H9 (cell line): ENCODE measurements around the gene TEKT5. TPM values are rescaled to one million over a fixed set of nuclear protein-coding genes. Genes with fewer than 3 reads are reported as not detected.

Experiments used
- DNase-seq: peaks from one replicate; pipeline ENCODE4 v3.0.0-alpha.2; 2017
- H2AFZ ChIP-seq: one replicate; pipeline ENCODE4 v1.6.1; 2013; ENCODE audit warnings: mild to moderate bottlenecking, low read length, control low read depth, moderate library complexity
- H2AK5ac ChIP-seq: 2 replicates; pipeline ENCODE4 v1.6.1; 2013; ENCODE audit warnings: low read length, control low read depth, mixed read lengths; ENCODE audit not compliant: insufficient read length
- H2BK120ac ChIP-seq: one replicate; pipeline ENCODE4 v1.6.1; 2013; ENCODE audit warnings: low read depth, mild to moderate bottlenecking, low read length, control low read depth, inconsistent platforms; ENCODE audit not compliant: poor library complexity, severe bottlenecking
- H2BK12ac ChIP-seq: 2 replicates; pipeline ENCODE4 v1.6.1; 2013; ENCODE audit warnings: low read length, control low read depth, mixed read lengths, low read depth; ENCODE audit not compliant: insufficient read length
- H2BK15ac ChIP-seq: 2 replicates; pipeline ENCODE4 v1.6.1; 2013; ENCODE audit warnings: low read depth, low read length, control low read depth
- H2BK20ac ChIP-seq: one replicate; pipeline ENCODE4 v1.6.1; 2013; ENCODE audit warnings: low read depth, mild to moderate bottlenecking, low read length, control low read depth, inconsistent platforms; ENCODE audit not compliant: poor library complexity, severe bottlenecking
- H2BK5ac ChIP-seq: 2 replicates; pipeline ENCODE4 v1.6.1; 2013; ENCODE audit warnings: low read length, control low read depth, mixed read lengths; ENCODE audit not compliant: insufficient read length
- H3K14ac ChIP-seq: 2 replicates; pipeline ENCODE4 v1.6.1; 2013; ENCODE audit warnings: low read length, control low read depth; ENCODE audit not compliant: insufficient read depth
- H3K18ac ChIP-seq: 2 replicates; pipeline ENCODE4 v1.6.1; 2013; ENCODE audit warnings: low read depth, mild to moderate bottlenecking, mixed read lengths, low read length, control low read depth; ENCODE audit not compliant: insufficient read length
- H3K23ac ChIP-seq: 2 replicates; pipeline ENCODE4 v1.6.1; 2013; ENCODE audit warnings: low read length, control low read depth, mixed read lengths, low read depth; ENCODE audit not compliant: insufficient read length
- H3K23me2 ChIP-seq: 2 replicates; pipeline ENCODE4 v1.6.1; 2013; ENCODE audit warnings: low read depth, mild to moderate bottlenecking, mixed read lengths, low read length, control low read depth; ENCODE audit not compliant: insufficient read length, poor library complexity, severe bottlenecking
- H3K27ac ChIP-seq: 2 replicates; pipeline ENCODE4 v1.5.1; 2013; ENCODE audit warnings: low read length, control low read depth, mixed read lengths, low read depth; ENCODE audit not compliant: insufficient read length
- H3K27me3 ChIP-seq: 2 replicates; pipeline ENCODE4 v1.6.1; 2013; ENCODE audit warnings: low read length, control low read depth, inconsistent platforms; ENCODE audit not compliant: insufficient read depth
- H3K4ac ChIP-seq: 2 replicates; pipeline ENCODE4 v1.6.1; 2013; ENCODE audit warnings: low read depth, mild to moderate bottlenecking, control low read depth, inconsistent platforms, low read length, moderate library complexity
- H3K4me1 ChIP-seq: 2 replicates; pipeline ENCODE4 v1.6.1; 2013; ENCODE audit warnings: low read length, control low read depth, inconsistent platforms; ENCODE audit not compliant: insufficient read depth
- H3K4me2 ChIP-seq: 2 replicates; pipeline ENCODE4 v1.6.1; 2013; ENCODE audit warnings: low read length, control low read depth, mixed read lengths; ENCODE audit not compliant: insufficient read length, insufficient read depth
- H3K56ac ChIP-seq: 2 replicates; pipeline ENCODE4 v1.6.1; 2013; ENCODE audit warnings: low read depth, mild to moderate bottlenecking, mixed read lengths, low read length, control low read depth; ENCODE audit not compliant: insufficient read length
- H3K79me1 ChIP-seq: 2 replicates; pipeline ENCODE4 v1.6.1; 2013; ENCODE audit warnings: low read depth, mild to moderate bottlenecking, moderate library complexity, low read length, control low read depth, inconsistent platforms; ENCODE audit not compliant: insufficient read depth, poor library complexity, severe bottlenecking
- H3K79me2 ChIP-seq: 2 replicates; pipeline ENCODE4 v1.6.1; 2013; ENCODE audit warnings: low read length, control low read depth, inconsistent platforms; ENCODE audit not compliant: insufficient read depth
- H3K9ac ChIP-seq: 2 replicates; pipeline ENCODE4 v1.6.1; 2013; ENCODE audit warnings: low read length, control low read depth, mixed read lengths; ENCODE audit not compliant: insufficient read length; ENCODE audit errors: extremely low read depth
- H3K9me3 ChIP-seq: one replicate; pipeline ENCODE4 v1.6.1; 2013; ENCODE audit warnings: low read depth, low read length, inconsistent platforms; ENCODE audit not compliant: control insufficient read depth
- H3T11ph ChIP-seq: one replicate; pipeline ENCODE4 v1.6.1; 2013; ENCODE audit warnings: mild to moderate bottlenecking, low read length, control low read depth, inconsistent platforms
- H4K20me1 ChIP-seq: one replicate; pipeline ENCODE4 v1.6.1; 2013; ENCODE audit not compliant: control insufficient read depth, insufficient read length, insufficient read depth
- H4K5ac ChIP-seq: 2 replicates; pipeline ENCODE4 v1.6.1; 2013; ENCODE audit warnings: low read depth, mild to moderate bottlenecking, mixed read lengths, low read length, control low read depth; ENCODE audit not compliant: insufficient read length
- H4K8ac ChIP-seq: replicated peaks from 2 replicates; pipeline ENCODE4 v1.6.1; 2013; ENCODE audit warnings: low read length, control low read depth, mixed read lengths, low read depth; ENCODE audit not compliant: insufficient read length
- H4K91ac ChIP-seq: 2 replicates; pipeline ENCODE4 v1.6.1; 2013; ENCODE audit warnings: low read depth, mild to moderate bottlenecking, moderate library complexity, mixed read lengths, low read length, control low read depth; ENCODE audit not compliant: insufficient read length
- H3K27ac Mint-ChIP-seq, 3 experiments: 2 replicates in 2 of 3; 3 replicates in 1 of 3; pipeline ENCODE4 v1.8.0; 2020 to 2021; ENCODE audit warnings: mixed read lengths in 3 of 3, mild to moderate bottlenecking in 1 of 3, moderate library complexity in 1 of 3
- H3K27me3 Mint-ChIP-seq: 2 replicates; pipeline ENCODE4 v1.8.0; 2021; ENCODE audit warnings: low read depth, mild to moderate bottlenecking, moderate library complexity, mixed read lengths
- H3K36me3 Mint-ChIP-seq, 3 experiments: 2 replicates in 2 of 3; 3 replicates in 1 of 3; pipeline ENCODE4 v1.8.0; 2020 to 2021; ENCODE audit warnings: low read depth in 3 of 3, mixed read lengths in 3 of 3; ENCODE audit not compliant: insufficient read depth in 1 of 3
- H3K4me1 Mint-ChIP-seq, 2 experiments: 2 replicates each; pipeline ENCODE4 v1.8.0; 2020; ENCODE audit warnings: mixed read lengths in 2 of 2
- H3K4me3 Mint-ChIP-seq, 2 experiments: 2 replicates in 1 of 2; 3 replicates in 1 of 2; pipeline ENCODE4 v1.8.0; 2020 to 2021; ENCODE audit warnings: mild to moderate bottlenecking in 2 of 2, mixed read lengths in 2 of 2, moderate library complexity in 1 of 2
- H3K9me3 Mint-ChIP-seq, 2 experiments: 2 replicates in 1 of 2; 3 replicates in 1 of 2; pipeline ENCODE4 v1.8.0; 2020; ENCODE audit warnings: mild to moderate bottlenecking in 2 of 2, mixed read lengths in 2 of 2, moderate library complexity in 1 of 2
- WGBS: extraction: QIAGEN DNeasy Blood & Tissue Kit; methylation state at CpG from one replicate; pipeline ENCODE4 v1.1.7; 2013; ENCODE audit warnings: missing lambda C conversion rate, low lambda C conversion rate, mixed read lengths; ENCODE audit not compliant: insufficient read length; ENCODE audit errors: extremely low coverage; 5-methylcytosine and 5-hydroxymethylcytosine counted together
- total RNA-seq: library from RNA; stranded (reverse); gene quantifications from 2 replicates; pipeline ENCODE4 v1.2.1, GENCODE V29; 2021
- TF ChIP-seq, protein P1 (sequence below): fragments of 200-600 bp; sonication (generic); conservative IDR thresholded peaks from 3 replicates; pipeline ENCODE4 v1.8.0; 2021; ENCODE audit warnings: antibody characterized with exemption, mild to moderate bottlenecking

Gene TEKT5
- total RNA-seq, 1 experiment from 2014 or later, result 0.31 TPM

DNA sequence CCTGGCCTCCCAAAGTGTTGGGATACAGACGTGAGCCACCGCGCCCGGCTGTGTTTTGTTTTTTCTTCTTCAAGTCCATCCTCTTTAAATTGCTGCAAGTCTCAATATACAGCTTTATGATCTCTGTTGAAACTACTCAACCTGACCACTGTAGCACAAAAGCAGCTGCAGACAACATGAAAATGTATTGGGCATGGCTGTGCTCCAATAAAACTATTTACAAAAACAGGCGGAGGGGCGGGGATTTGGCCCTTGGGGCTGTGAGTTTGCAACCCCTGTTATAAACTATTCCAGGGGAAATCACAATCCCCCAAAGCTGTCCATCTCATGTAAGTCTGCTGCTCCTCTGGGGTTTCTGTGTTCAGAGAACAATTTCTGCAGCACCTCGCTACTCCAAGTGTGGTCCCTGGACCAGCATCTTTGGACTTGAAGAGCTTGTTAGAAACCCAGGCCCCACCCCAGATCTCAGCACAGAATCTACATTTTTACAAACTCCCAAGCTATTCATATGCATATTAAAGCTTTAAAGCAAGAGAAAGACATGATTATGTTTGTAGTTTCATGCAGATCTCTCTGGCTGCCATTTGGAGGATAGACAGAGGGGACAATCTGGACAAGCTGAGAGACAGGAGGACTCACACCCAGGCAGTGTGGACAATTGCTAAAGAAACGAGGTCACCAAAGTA, 33.6 kb downstream of the TEKT5 start:
- H3K4me2 ChIP-seq, result no peak overlapping the region
- no peaks in the 10 kb centered on the region for H4K20me1 ChIP-seq
- H2BK20ac ChIP-seq, result no peak overlapping the region
- H3K79me1 ChIP-seq, result no peaks in the 10 kb centered on the region
- H3K27me3 ChIP-seq, result no peaks in the 10 kb centered on the region
- H3K9ac ChIP-seq, result no peak overlapping the region
- no peaks in the 10 kb centered on the region for H3K79me2 ChIP-seq
- H3K56ac ChIP-seq, result no peak overlapping the region
- H2BK15ac ChIP-seq, result no peak overlapping the region
- Mint-ChIP-seq H3K27ac (no peak overlapping the region), H3K4me1 (peaks cover 10 to 26% of the 10 kb centered on the region in 2 experiments), H3K4me3 (no peak overlapping the region), H3K9me3 (peaks cover 16 to 18% of the 10 kb centered on the region in 2 experiments), H3K36me3 (peaks cover 5 to 12% (median 8%) of the 10 kb centered on the region in 3 experiments), H3K27me3 (peaks cover 10% of the 10 kb centered on the region)
- H3K23ac ChIP-seq, result no peak overlapping the region
- TF ChIP-seq, protein P1, sequence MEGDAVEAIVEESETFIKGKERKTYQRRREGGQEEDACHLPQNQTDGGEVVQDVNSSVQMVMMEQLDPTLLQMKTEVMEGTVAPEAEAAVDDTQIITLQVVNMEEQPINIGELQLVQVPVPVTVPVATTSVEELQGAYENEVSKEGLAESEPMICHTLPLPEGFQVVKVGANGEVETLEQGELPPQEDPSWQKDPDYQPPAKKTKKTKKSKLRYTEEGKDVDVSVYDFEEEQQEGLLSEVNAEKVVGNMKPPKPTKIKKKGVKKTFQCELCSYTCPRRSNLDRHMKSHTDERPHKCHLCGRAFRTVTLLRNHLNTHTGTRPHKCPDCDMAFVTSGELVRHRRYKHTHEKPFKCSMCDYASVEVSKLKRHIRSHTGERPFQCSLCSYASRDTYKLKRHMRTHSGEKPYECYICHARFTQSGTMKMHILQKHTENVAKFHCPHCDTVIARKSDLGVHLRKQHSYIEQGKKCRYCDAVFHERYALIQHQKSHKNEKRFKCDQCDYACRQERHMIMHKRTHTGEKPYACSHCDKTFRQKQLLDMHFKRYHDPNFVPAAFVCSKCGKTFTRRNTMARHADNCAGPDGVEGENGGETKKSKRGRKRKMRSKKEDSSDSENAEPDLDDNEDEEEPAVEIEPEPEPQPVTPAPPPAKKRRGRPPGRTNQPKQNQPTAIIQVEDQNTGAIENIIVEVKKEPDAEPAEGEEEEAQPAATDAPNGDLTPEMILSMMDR, result no peak
- no peak overlapping the region for H2AK5ac ChIP-seq
- H2BK120ac ChIP-seq, result no peak overlapping the region
- no CpG with 5 or more reads among the region's 8 CpGs for WGBS
- no peak overlapping the region for H3K14ac ChIP-seq
- H2BK5ac ChIP-seq, result no peak overlapping the region
- H3K4ac ChIP-seq, result no peak overlapping the region
- H3T11ph ChIP-seq, result no peak overlapping the region
- H4K91ac ChIP-seq, result no peak overlapping the region
- no peak overlapping the region for H4K8ac ChIP-seq
- H3K18ac ChIP-seq, result no peak overlapping the region
- DNase-seq, result no peak
- no peaks in the 10 kb centered on the region for H3K9me3 ChIP-seq
- H3K23me2 ChIP-seq, result no peaks in the 10 kb centered on the region
- no peak overlapping the region for H2BK12ac ChIP-seq
- no peak overlapping the region for H2AFZ ChIP-seq
- no peak overlapping the region for H3K27ac ChIP-seq
- no peaks in the 10 kb centered on the region; the same call in 1 of the 2 replicates for H3K4me1 ChIP-seq
- H4K5ac ChIP-seq, result no peak overlapping the region
